Lower leg skin (tissue), 4 donors: ENCODE results near the gene LOXHD1. TPM values are rescaled to one million over a fixed set of nuclear protein-coding genes. Genes with fewer than 3 reads are reported as not detected.

ENCODE experiments used
- DNase-seq, 2 donors: peaks; one replicate each; pipeline ENCODE4 v3.0.0-alpha.2; 2019; ENCODE audit warnings: low spot score in 2 of 2
- H3K4me3 ChIP-seq: fragments of 200-600 bp; sonication (generic); 2 replicates; pipeline ENCODE4 v1.5.1; 2017; ENCODE audit warnings: mild to moderate bottlenecking, low read depth; ENCODE audit not compliant: poor library complexity, severe bottlenecking
- CTCF ChIP-seq, 3 donors: fragments of 450-650 bp; IDR thresholded peaks; one replicate each; pipeline ENCODE4 v1.5.1; 2016; ENCODE audit warnings: antibody characterized with exemption in 3 of 3, mild to moderate bottlenecking in 3 of 3, moderate library complexity in 2 of 3
- POLR2A ChIP-seq, 2 donors: fragments of 450-650 bp; IDR thresholded peaks; one replicate each; pipeline ENCODE4 v1.6.1; 2016 to 2017; ENCODE audit warnings: antibody characterized with exemption in 2 of 2, mild to moderate bottlenecking in 1 of 2, moderate library complexity in 1 of 2
- WGBS, 2 donors: methylation state at CpG; one replicate each; pipeline ENCODE4 v1.1.5; 2018; 5-methylcytosine and 5-hydroxymethylcytosine counted together
- intact Hi-C: fragments of 100-400 bp; cut with DNase I; formaldehyde crosslinking; loops from one replicate; pipeline ENCODE4 v1.15.0; 2023; ENCODE audit warnings: low total_unique reads
- total RNA-seq, 4 donors: library from RNA; depleted of rRNA; stranded (reverse); fragments of >200 nt; gene quantifications; one replicate each; pipeline ENCODE4 v1.1.0, GENCODE V29; 2016

Gene LOXHD1
- total RNA-seq = under 1 TPM in 3 of 4 donors, not detected in 1; 0.02 to 0.97 (median 0.32) TPM

- no peak for TF ChIP-seq POLR2A (IDR thresholded peaks at IDR 0.05)
- TF ChIP-seq CTCF (IDR thresholded peaks at IDR 0.05) = no peak
- DNase-seq = no peak
- intact Hi-C loops = loop anchor here (5.0 kb wide), 1 partner anchor 375 kb away; no protein-coding TSS in a partner anchor
- WGBS, 2 donors = 67 to 74% methylated on average over 25 of the region's 25 CpGs
- no peak within 1 kb of the TSS for H3K4me3 ChIP-seq
Measured at GRCh38 chr18:46657115-46657955, at the start of gene LOXHD1. Gene LOXHD1, minus strand, starts transcription at chr18:46657220. Its CDS starts 187 bp downstream, at chr18:46657033.

GRCh38 chr18:46705521-46705920 lies 48.5 kb upstream of the LOXHD1 start:
- intact Hi-C loops = no loop called here
- no peak overlapping the region for H3K4me3 ChIP-seq
- DNase-seq = no peak
- no peak for TF ChIP-seq POLR2A (IDR thresholded peaks at IDR 0.05)
- no peak for TF ChIP-seq CTCF (IDR thresholded peaks at IDR 0.05)
- WGBS, 2 donors = 29 to 33% methylated on average over 5 of the region's 5 CpGs

GRCh38 chr18:46704816-46705215 lies 47.8 kb upstream of the LOXHD1 start:
- intact Hi-C loops = no loop called here
- WGBS, 2 donors = 84 to 91% methylated on average over 4 of the region's 4 CpGs
- TF ChIP-seq POLR2A (IDR thresholded peaks at IDR 0.05) (no peak), CTCF (IDR thresholded peaks at IDR 0.05) (no peak)
- DNase-seq = no peak
- no peak overlapping the region for H3K4me3 ChIP-seq

GRCh38 chr18:46704189-46704588 lies 47.2 kb upstream of the LOXHD1 start:
- TF ChIP-seq POLR2A (IDR thresholded peaks at IDR 0.05) = no peak
- TF ChIP-seq CTCF (IDR thresholded peaks at IDR 0.05) = no peak
- WGBS, 2 donors = 64 to 71% methylated on average over 7 of the region's 7 CpGs
- no peak overlapping the region for H3K4me3 ChIP-seq
- intact Hi-C loops = no loop called here
- no peak for DNase-seq

- TF ChIP-seq POLR2A (IDR thresholded peaks at IDR 0.05) (no peak), CTCF (IDR thresholded peaks at IDR 0.05) (no peak)
- no peak for DNase-seq
- intact Hi-C loops = no loop called here
- no peak overlapping the region for H3K4me3 ChIP-seq
- WGBS, 2 donors = 74 to 78% methylated on average over 6 of the region's 6 CpGs
Measured at GRCh38 chr18:46702471-46702870, 45.5 kb upstream of the LOXHD1 start.
